Activated effector memory CD4-positive, alpha-beta T cell treated with Interleukin-2 at 50 U/mL for 16 hours (primary cell): ENCODE measurements around the gene ZSCAN26.

ENCODE experiments used
- DNase-seq: peaks from one replicate; pipeline ENCODE4 v3.0.0-alpha.2; 2020

The ZSCAN26 gene

DNA sequence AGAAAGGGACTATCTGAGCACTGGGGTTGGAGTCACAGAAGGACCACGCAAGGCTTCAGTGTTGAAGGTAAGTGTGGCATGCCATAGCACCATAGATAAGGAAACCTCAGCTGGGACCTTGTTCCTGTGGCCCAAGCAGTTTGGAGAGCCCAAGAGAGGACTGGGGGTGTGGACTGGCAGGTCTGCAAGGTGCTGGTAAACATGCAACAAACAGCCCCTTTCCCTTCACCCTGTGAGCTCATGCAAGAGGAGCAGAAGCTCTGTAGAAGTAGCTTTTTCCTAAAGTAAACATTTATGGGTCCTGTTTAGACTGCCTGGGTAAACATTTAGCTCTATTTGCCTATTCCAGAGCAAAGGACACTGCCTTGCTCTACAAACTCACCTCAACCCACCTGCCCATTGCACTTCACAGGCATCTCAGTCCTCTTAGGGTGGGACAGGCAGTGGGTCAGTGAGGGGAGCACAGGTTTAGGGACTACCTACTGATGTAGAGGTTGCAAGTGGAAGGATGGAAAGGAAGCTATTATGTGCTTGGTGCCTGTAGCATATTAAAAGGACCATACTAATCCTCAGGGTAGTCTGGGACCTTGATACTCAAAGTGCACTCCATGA lies 57.0 kb downstream of the ZSCAN26 start:
- DNase-seq, result no peak

DNA sequence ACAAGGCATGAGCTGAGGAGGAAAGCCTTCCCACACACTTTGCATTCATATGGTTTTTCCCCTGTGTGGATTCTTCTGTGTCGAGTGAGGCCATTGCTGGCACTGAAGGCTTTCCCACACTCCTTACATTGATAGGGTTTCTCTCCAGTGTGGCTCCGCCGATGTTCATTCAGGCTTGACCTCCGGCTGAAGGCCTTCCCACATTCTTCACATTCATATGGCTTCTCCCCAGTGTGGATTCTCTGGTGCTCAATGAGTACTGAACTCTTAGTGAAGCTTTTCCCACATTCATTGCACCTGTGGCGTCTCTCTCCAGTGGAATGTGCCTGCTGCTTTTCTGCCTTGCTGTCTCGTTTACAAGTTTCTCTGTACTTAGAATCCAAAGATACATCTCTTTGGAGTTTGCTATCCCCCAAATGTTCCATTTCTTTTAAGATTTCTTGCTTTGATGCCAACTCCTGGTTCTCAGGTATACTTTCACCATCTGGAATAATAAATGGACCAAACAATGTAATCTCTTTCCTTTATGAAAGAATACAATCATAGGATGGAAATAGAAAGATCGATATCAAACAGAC lies 59.5 kb downstream of the ZSCAN26 start:
- no peak for DNase-seq
